Epithelial cell of prostate (primary cell): ENCODE measurements around the gene LRRC40.
"Not testable (repeated sequence)": the region's sequence is repeated elsewhere in the genome, so short reads cannot be mapped to it uniquely, and the experiment has no call there.

Experiments
- DNase-seq: peaks from one replicate; pipeline ENCODE4 v3.0.0-alpha.2; 2011; ENCODE audit warnings: low read depth, low spot score
- H3K27ac ChIP-seq: fragments of 450-650 bp; 2 replicates; pipeline ENCODE4 v1.5.1; 2017; ENCODE audit warnings: mild to moderate bottlenecking

Gene LRRC40

DNA sequence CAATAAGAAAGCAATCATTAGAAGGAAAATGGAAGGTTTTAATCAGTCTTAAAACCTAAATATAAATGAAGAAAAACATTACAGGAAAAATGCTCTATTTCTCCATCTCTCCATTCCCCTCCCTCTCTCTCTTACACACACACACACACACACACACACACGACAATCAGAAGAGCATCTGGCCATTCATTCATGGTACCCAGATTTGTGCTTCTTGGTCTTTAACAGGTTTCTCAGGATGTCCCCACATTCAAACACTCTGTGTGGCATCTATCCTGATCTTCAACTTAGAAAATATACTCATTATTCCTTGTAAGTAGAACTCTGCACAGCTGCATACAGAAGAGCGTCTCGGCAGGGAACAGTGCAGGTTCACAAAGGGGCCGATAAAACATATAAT, 779 bp downstream of the LRRC40 start:
- DNase-seq: no peak
- H3K27ac ChIP-seq: peak overlapping the region; percentile 78

GRCh38 chr1:70204139-70204538, 1.2 kb downstream of the LRRC40 start:
- H3K27ac ChIP-seq: no peak overlapping the region

GRCh38 chr1:70202173-70202758, 3.1 kb downstream of the LRRC40 start:
- no peak for DNase-seq
- H3K27ac ChIP-seq: no peak overlapping the region

More at GRCh38 chr1:70204139-70204538, 1.2 kb downstream of the LRRC40 start:
- DNase-seq: no peak

DNA sequence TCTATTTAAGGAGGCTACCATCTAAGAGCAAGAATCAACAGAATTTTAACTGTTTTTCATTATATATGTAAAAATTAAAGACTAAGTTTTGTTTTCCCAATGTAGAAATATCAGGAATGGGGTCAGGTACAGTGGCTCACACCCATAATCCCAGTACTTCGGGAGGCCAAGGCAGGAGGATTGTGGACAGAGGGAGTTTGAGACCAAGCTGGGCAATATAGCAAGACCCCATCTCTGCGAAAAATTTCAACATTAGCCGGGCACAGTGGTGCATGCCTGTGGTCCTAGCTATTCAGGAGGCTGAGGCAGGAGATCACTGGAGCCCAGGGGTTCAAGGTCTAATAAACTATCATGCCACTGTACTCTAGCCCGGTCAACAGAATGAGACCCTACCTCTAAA, 5.3 kb downstream of the LRRC40 start:
- no peak for DNase-seq
- H3K27ac ChIP-seq: no peak overlapping the region

DNA sequence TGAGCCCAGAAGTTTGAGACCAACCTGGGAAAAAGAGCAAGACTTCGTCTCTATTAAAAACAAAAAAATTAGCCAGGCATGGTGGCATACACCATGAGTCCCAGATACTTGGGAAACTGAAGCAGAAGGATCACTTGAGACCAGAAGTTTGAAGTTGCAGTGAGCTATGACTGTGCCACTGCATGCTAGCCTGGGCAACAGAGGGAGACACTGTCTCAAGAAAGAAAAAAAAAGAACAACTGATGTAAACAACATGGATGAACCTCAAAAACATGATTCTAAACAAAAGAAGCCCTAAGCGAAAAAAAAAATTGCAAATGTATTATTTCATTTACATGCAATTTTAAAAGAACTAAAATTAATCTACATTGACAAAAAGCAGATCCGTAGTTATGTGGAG, 9.0 kb downstream of the LRRC40 start:
- H3K27ac ChIP-seq: no peak overlapping the region
- DNase-seq: no peak

GRCh38 chr1:70195342-70195741, 10.0 kb downstream of the LRRC40 start:
- H3K27ac ChIP-seq: no peak overlapping the region
- DNase-seq: no peak

- H3K27ac ChIP-seq: no peak overlapping the region
- DNase-seq: no peak
These were observed 10.8 kb downstream of the LRRC40 start for GRCh38 chr1:70194601-70195000.

- not testable (repeated sequence) for H3K27ac ChIP-seq, DNase-seq
These were observed 12.9 kb downstream of the LRRC40 start for GRCh38 chr1:70192446-70192845.

DNA sequence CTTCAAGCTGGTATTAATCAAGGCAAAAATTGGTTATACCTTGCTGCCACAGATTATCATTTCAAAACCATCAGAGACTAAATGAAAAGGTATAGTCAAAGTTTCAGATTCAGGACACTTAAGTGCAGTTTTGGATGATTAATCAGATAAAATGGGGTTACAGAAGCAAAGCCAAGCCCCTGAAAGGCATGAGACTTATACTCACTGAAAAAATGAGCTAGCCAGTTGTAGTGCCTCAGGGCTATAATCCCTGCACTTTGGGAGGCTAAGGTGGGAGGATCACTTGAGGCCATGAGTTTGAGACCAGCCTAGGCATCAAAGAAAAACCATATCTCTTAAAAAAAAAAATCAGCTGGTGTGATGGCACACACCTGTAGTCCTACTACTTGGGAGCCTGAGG, 15.2 kb downstream of the LRRC40 start:
- DNase-seq: no peak
- H3K27ac ChIP-seq: no peak overlapping the region

DNA sequence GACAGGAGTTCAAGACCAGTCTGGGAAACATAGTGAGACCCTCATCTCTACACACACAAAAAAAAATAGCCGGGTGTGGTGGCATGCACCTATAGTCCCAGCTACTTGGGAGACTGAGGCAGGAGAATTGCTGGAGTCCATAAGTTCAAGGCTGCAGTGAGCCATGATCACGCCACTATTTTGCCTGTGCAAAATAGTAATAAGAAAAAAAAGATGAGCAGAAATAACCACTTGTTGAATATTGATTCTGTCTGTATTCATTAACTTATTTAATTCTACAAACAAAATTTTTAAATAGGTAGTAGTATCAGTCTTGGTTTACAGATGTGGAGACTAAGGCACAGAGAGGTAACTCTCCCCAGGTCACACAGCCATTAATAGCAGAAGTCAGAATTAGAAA, 16.9 kb downstream of the LRRC40 start:
- no peak for DNase-seq
- H3K27ac ChIP-seq: no peak overlapping the region

- not testable (repeated sequence) for DNase-seq, H3K27ac ChIP-seq
These were observed 20.2 kb downstream of the LRRC40 start for GRCh38 chr1:70185181-70185580.

GRCh38 chr1:70171512-70171911, 33.9 kb downstream of the LRRC40 start:
- no peak overlapping the region for H3K27ac ChIP-seq
- no peak for DNase-seq

GRCh38 chr1:70169018-70169839, 36.1 kb downstream of the LRRC40 start:
- DNase-seq: no peak
- H3K27ac ChIP-seq: no peak overlapping the region

- DNase-seq: no peak
- no peak overlapping the region for H3K27ac ChIP-seq
These were observed 37.1 kb downstream of the LRRC40 start for GRCh38 chr1:70168283-70168682.

- no peak overlapping the region for H3K27ac ChIP-seq
- no peak for DNase-seq
These were observed 41.0 kb downstream of the LRRC40 start for GRCh38 chr1:70164350-70164749.

GRCh38 chr1:70156529-70157120, 48.8 kb downstream of the LRRC40 start:
- no peak overlapping the region for H3K27ac ChIP-seq
- DNase-seq: no peak

- no peak overlapping the region for H3K27ac ChIP-seq
- DNase-seq: no peak
These were observed 51.6 kb downstream of the LRRC40 start for GRCh38 chr1:70153739-70154138.

DNA sequence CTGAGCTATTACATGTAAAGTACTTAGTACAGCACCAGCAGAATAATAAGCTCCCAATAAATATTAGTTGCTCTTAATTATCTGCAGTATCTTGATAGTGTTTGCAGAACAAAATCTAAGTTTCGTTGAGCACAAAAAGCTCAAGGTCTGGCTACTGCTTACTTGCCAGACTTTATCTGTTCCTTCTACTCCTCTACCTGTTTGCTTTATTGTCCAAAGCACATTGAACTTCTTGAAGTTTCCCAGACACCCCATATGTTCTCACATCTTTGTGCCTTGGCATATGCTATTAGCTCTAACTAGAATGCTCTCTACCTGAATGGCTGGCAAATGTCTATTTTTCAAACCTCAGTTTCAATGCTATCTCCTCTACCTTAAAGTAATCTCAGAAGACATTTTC, 54.9 kb downstream of the LRRC40 start:
- H3K27ac ChIP-seq: no peak overlapping the region
- DNase-seq: no peak

DNA sequence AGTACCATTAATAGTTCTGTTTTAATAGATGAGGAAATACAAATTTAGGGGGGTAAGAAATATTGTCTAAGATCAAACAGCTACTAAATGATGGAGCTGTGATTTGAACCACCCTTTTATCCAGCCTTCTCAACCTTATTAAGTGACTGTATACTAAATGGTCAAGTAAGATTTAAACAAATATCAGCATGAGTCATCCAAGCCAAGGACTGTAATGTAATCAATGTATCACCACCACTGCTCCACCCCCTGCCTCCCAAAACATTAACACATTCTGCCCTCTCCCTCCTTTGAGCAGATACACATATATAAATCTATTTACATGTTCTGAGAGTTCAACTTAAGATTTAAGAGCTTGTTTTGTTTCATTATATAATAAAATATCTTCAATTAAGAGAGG, 58.9 kb downstream of the LRRC40 start:
- no peak overlapping the region for H3K27ac ChIP-seq
- DNase-seq: no peak

GRCh38 chr1:70143048-70143659, 62.2 kb downstream of the LRRC40 start:
- H3K27ac ChIP-seq: no peak overlapping the region
- DNase-seq: no peak

DNA sequence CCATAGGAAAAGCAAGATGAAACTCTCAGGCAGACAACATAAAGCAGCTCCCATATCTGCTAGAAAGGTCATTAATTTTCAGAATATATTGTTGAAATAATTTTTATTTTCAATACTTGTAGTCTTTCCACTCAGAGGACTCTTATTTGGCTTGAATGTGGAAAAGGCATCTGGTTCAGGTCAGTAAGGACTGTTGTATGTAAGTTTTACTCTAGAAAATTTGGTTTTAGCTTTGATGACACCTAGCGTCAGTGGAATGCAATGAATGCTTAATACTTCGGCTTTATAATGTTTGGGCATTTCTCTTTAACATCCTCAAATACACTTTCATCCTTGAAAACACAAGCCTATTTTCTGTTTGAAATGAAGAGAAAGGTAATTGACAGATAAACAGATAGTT, 63.3 kb downstream of the LRRC40 start:
- H3K27ac ChIP-seq: no peak overlapping the region
- DNase-seq: no peak
